Measurements from ENCODE around the gene ALDH9A1.

DNA sequence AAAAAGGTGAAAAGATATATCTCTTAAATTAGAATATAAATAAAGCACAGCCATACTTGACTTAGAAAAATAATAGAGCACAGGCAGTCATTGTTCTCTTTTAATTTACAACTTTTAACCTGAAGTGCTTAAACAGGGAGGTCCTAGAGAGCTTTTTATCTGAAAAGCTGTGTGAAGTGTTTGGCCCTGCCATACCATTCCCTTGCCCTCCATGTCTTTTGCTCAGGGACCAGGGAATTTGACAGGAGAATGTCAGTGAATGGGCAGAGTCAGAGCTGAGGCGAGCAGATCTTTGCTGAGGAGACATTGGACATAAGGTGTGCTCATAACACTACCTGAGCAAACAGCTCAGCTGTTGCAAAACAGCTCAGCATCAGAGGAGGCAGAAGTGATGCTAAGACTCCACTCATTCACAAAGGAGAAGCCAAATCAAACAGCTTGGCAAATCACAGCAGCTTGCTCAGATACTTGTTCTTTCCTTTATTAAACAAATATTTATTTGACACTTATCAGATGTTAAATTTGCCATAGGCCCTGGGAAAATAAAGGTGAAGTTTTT, 82.2 kb downstream of the ALDH9A1 start:
- TF ChIP-seq, protein P1, sequence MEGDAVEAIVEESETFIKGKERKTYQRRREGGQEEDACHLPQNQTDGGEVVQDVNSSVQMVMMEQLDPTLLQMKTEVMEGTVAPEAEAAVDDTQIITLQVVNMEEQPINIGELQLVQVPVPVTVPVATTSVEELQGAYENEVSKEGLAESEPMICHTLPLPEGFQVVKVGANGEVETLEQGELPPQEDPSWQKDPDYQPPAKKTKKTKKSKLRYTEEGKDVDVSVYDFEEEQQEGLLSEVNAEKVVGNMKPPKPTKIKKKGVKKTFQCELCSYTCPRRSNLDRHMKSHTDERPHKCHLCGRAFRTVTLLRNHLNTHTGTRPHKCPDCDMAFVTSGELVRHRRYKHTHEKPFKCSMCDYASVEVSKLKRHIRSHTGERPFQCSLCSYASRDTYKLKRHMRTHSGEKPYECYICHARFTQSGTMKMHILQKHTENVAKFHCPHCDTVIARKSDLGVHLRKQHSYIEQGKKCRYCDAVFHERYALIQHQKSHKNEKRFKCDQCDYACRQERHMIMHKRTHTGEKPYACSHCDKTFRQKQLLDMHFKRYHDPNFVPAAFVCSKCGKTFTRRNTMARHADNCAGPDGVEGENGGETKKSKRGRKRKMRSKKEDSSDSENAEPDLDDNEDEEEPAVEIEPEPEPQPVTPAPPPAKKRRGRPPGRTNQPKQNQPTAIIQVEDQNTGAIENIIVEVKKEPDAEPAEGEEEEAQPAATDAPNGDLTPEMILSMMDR (IDR thresholded peaks at IDR 0.05) = no peak
- TF ChIP-seq POLR2A (IDR thresholded peaks at IDR 0.05) = no peak
